Naive thymus-derived CD4-positive, alpha-beta T cell (primary cell): Measurements from ENCODE around the gene MEG3. TPM values are rescaled to one million over a fixed set of nuclear protein-coding genes. Genes with fewer than 3 reads are reported as not detected.

Experiments used
- ATAC-seq: fragments of 150-1000 bp; cut with Tn5 transposase; 2 replicates; pipeline ENCODE4 v1.10.0; 2021; ENCODE audit warnings: mild to moderate bottlenecking, moderate library complexity
- CTCF ChIA-PET: fragments of 350-600 bp; sonication (Branson Sonifier 250); formaldehyde crosslinking; loops from one replicate; lab custom pipeline; 2021; ENCODE audit warnings: antibody characterized with exemption; lab: Charles Lee
- POLR2A ChIA-PET: fragments of 350-600 bp; sonication (Branson Sonifier 250); formaldehyde crosslinking; loops from one replicate; lab custom pipeline; 2021; ENCODE audit warnings: antibody characterized with exemption, inconsistent platforms; lab: Charles Lee
- DNase-seq, 9 donors: peaks; one replicate each; pipeline versions ENCODE4 v3.0.0 to v3.0.0-alpha.2; 2020 to 2022; ENCODE audit warnings: mixed read lengths in 1 of 9
- H3K27ac ChIP-seq: one replicate; pipeline ENCODE4 v1.7.0; 2013; ENCODE audit warnings: mild to moderate bottlenecking, low read depth, low read length, moderate library complexity
- H3K27me3 ChIP-seq, 2 donors: one replicate each; pipeline ENCODE4 v1.7.0; 2013; ENCODE audit warnings: low read length in 2 of 2, mild to moderate bottlenecking in 2 of 2, moderate library complexity in 2 of 2; ENCODE audit not compliant: control insufficient read depth in 2 of 2, insufficient read depth in 2 of 2
- H3K36me3 ChIP-seq, 3 experiments: 1 replicate in 2 of 3; 2 replicates in 1 of 3; pipeline ENCODE4 v1.7.0; 2013; ENCODE audit warnings: low read length in 3 of 3, mild to moderate bottlenecking in 3 of 3, moderate library complexity in 1 of 3; ENCODE audit not compliant: insufficient read depth in 3 of 3, control insufficient read depth in 2 of 3
- H3K4me1 ChIP-seq, 2 donors: one replicate each; pipeline ENCODE4 v1.7.0; 2013; ENCODE audit warnings: low read length in 2 of 2, mild to moderate bottlenecking in 2 of 2, moderate library complexity in 1 of 2; ENCODE audit not compliant: control insufficient read depth in 2 of 2, insufficient read depth in 2 of 2
- H3K4me3 ChIP-seq: 2 replicates; pipeline ENCODE4 v1.7.0; 2013; ENCODE audit warnings: mild to moderate bottlenecking, low read length
- H3K9me3 ChIP-seq, 3 experiments: 1 replicate in 2 of 3; 2 replicates in 1 of 3; pipeline ENCODE4 v1.7.0; 2013; ENCODE audit warnings: low read length in 3 of 3; ENCODE audit not compliant: control insufficient read depth in 2 of 3
- H3K27ac Mint-ChIP-seq, 9 donors: one replicate each; pipeline ENCODE4 v1.8.0; 2020 to 2022; ENCODE audit warnings: mixed read lengths in 9 of 9, mild to moderate bottlenecking in 8 of 9, moderate library complexity in 5 of 9, inconsistent platforms in 2 of 9
- H3K27me3 Mint-ChIP-seq, 5 donors: one replicate each; pipeline ENCODE4 v1.8.0; 2021 to 2022; ENCODE audit warnings: mixed read lengths in 5 of 5, mild to moderate bottlenecking in 1 of 5
- H3K36me3 Mint-ChIP-seq, 5 donors: one replicate each; pipeline ENCODE4 v1.8.0; 2020 to 2022; ENCODE audit warnings: mixed read lengths in 5 of 5, mild to moderate bottlenecking in 3 of 5, inconsistent platforms in 1 of 5
- H3K4me1 Mint-ChIP-seq, 7 donors: one replicate each; pipeline ENCODE4 v1.8.0; 2020 to 2022; ENCODE audit warnings: mixed read lengths in 7 of 7, mild to moderate bottlenecking in 3 of 7, inconsistent platforms in 1 of 7
- H3K4me3 Mint-ChIP-seq, 10 donors: one replicate each; pipeline ENCODE4 v1.8.0; 2020 to 2022; ENCODE audit warnings: mild to moderate bottlenecking in 10 of 10, mixed read lengths in 10 of 10, moderate library complexity in 6 of 10, inconsistent platforms in 2 of 10
- H3K9me3 Mint-ChIP-seq, 11 donors: one replicate each; pipeline ENCODE4 v1.8.0; 2020 to 2022; ENCODE audit warnings: mixed read lengths in 11 of 11, mild to moderate bottlenecking in 4 of 11, inconsistent platforms in 1 of 11, moderate library complexity in 1 of 11
- intact Hi-C, 2 donors: fragments of 100-400 bp; cut with micrococcal nuclease; formaldehyde crosslinking; loops; one replicate each; pipeline ENCODE4 v1.15.1; 2023
- polyA plus RNA-seq, 2 donors: library from polyadenylated mRNA; unstranded; fragments of 300-500 nt; fragmentation: Illumina TruSeq; gene quantifications; one replicate each; pipeline ENCODE4 v1.2.3, GENCODE V29; 2021
- total RNA-seq, 6 experiments: library from RNA in 5 of 6; stranded (reverse) in 5 of 6; gene quantifications; 1 replicate in 5 of 6; 2 replicates in 1 of 6; pipeline ENCODE4 v1.2.3 and lab custom pipeline; 2021 to 2026

The MEG3 gene
- total and polyA plus RNA-seq, 7 experiments from 2014 or later, result 0.80 to 2.4 TPM; not detected in 5

DNA sequence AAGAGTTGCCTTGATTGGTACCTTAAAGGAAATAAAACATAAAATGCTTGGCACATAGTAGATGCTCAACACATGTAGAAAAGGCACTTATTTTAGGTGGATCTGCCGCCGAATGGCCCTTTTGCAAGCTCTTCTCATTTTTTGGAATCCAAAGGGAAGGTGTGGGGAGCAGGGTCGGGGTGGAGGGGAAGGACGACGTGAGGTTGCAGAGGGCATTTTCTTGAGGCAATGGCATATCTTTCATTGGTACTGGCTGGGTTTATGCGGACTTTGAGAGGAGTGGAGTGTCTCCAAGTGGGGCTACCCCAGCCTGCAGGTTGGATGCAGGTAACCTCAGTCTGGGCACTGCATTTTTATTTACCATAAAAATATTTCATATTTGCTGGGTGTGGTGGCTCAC, 69.5 kb downstream of the MEG3 start:
- intact Hi-C loops, result no loop called here
- Mint-ChIP-seq H3K27me3 (peaks cover 20 to 64% (median 43%) of the 10 kb centered on the region in 5 donors), H3K4me3 (no peak overlapping the region), H3K9me3 (no peaks in the 10 kb centered on the region), H3K36me3 (no peaks in the 10 kb centered on the region), H3K4me1 (no peaks in the 10 kb centered on the region), H3K27ac (no peak overlapping the region)
- H3K27ac ChIP-seq, result no peak overlapping the region
- H3K9me3 ChIP-seq, result no peaks in the 10 kb centered on the region
- H3K27me3 ChIP-seq, result no peaks in the 10 kb centered on the region
- DNase-seq (no peak), ATAC-seq (no peak)
- H3K4me3 ChIP-seq, result no peak overlapping the region
- CTCF ChIA-PET, result no interaction called here
- POLR2A ChIA-PET, result no interaction called here
- H3K36me3 ChIP-seq, result no peaks in the 10 kb centered on the region
- no peaks in the 10 kb centered on the region for H3K4me1 ChIP-seq

GRCh38 chr14:100896369-100897060, 70.6 kb downstream of the MEG3 start:
- H3K4me3 Mint-ChIP-seq, result no peak overlapping the region
- H3K4me1 ChIP-seq, result no peaks in the 10 kb centered on the region
- peaks cover 0 to 1% (median 0%) of the 10 kb centered on the region in 11 donors for H3K9me3 Mint-ChIP-seq
- CTCF ChIA-PET, result no interaction called here
- ATAC-seq, result no peak
- H3K4me1 Mint-ChIP-seq, result no peaks in the 10 kb centered on the region
- H3K27ac ChIP-seq, result no peak overlapping the region
- intact Hi-C loops, result no loop called here
- no peak overlapping the region for H3K4me3 ChIP-seq
- no peak for DNase-seq
- H3K27me3 Mint-ChIP-seq, result peaks cover 28 to 74% (median 49%) of the 10 kb centered on the region in 5 donors
- H3K27ac Mint-ChIP-seq, result no peak overlapping the region
- POLR2A ChIA-PET, result no interaction called here
- no peaks in the 10 kb centered on the region for H3K36me3 Mint-ChIP-seq
- H3K9me3 ChIP-seq, result peaks cover 0 to under 1% (median 0%) of the 10 kb centered on the region in 3 experiments
- no peaks in the 10 kb centered on the region for H3K36me3 ChIP-seq
- no peaks in the 10 kb centered on the region for H3K27me3 ChIP-seq

- no peaks in the 10 kb centered on the region for H3K4me1 ChIP-seq
- H3K27ac ChIP-seq, result no peak overlapping the region
- no peak overlapping the region for H3K4me3 Mint-ChIP-seq
- peaks cover 0 to 4% (median 0%) of the 10 kb centered on the region in 3 experiments for H3K9me3 ChIP-seq
- H3K27ac Mint-ChIP-seq, result no peak overlapping the region
- H3K4me1 Mint-ChIP-seq, result peaks cover 0 to 3% (median 0%) of the 10 kb centered on the region in 7 donors
- DNase-seq (no peak), ATAC-seq (no peak)
- ChIA-PET POLR2A (no interaction called here), CTCF (no interaction called here)
- peaks cover 43 to 81% (median 66%) of the 10 kb centered on the region in 5 donors for H3K27me3 Mint-ChIP-seq
- H3K9me3 Mint-ChIP-seq, result peaks cover 0 to 6% (median 0%) of the 10 kb centered on the region in 11 donors
- intact Hi-C loops, result no loop called here
- H3K36me3 ChIP-seq, result no peaks in the 10 kb centered on the region
- H3K27me3 ChIP-seq, result no peaks in the 10 kb centered on the region
- no peak overlapping the region for H3K4me3 ChIP-seq
- no peaks in the 10 kb centered on the region for H3K36me3 Mint-ChIP-seq
Observed at GRCh38 chr14:100898465-100898864, 72.5 kb downstream of the MEG3 start.

GRCh38 chr14:100898935-100899883, 73.3 kb downstream of the MEG3 start:
- no peaks in the 10 kb centered on the region for H3K27me3 ChIP-seq
- intact Hi-C loops, result no loop called here
- no peaks in the 10 kb centered on the region for H3K4me1 ChIP-seq
- ChIA-PET CTCF (no interaction called here), POLR2A (no interaction called here)
- H3K36me3 Mint-ChIP-seq, result no peaks in the 10 kb centered on the region
- no peaks in the 10 kb centered on the region for H3K36me3 ChIP-seq
- no peak overlapping the region for H3K27ac ChIP-seq
- DNase-seq (no peak), ATAC-seq (no peak)
- peaks cover 0 to 4% (median 0%) of the 10 kb centered on the region in 3 experiments for H3K9me3 ChIP-seq
- H3K27ac Mint-ChIP-seq, result no peak overlapping the region
- peaks cover 47 to 79% (median 66%) of the 10 kb centered on the region in 5 donors for H3K27me3 Mint-ChIP-seq
- H3K9me3 Mint-ChIP-seq, result peaks cover 0 to 6% (median 0%) of the 10 kb centered on the region in 11 donors
- H3K4me1 Mint-ChIP-seq, result peaks cover 0 to 6% (median 0%) of the 10 kb centered on the region in 7 donors
- no peak overlapping the region for H3K4me3 ChIP-seq
- no peak overlapping the region for H3K4me3 Mint-ChIP-seq

DNA sequence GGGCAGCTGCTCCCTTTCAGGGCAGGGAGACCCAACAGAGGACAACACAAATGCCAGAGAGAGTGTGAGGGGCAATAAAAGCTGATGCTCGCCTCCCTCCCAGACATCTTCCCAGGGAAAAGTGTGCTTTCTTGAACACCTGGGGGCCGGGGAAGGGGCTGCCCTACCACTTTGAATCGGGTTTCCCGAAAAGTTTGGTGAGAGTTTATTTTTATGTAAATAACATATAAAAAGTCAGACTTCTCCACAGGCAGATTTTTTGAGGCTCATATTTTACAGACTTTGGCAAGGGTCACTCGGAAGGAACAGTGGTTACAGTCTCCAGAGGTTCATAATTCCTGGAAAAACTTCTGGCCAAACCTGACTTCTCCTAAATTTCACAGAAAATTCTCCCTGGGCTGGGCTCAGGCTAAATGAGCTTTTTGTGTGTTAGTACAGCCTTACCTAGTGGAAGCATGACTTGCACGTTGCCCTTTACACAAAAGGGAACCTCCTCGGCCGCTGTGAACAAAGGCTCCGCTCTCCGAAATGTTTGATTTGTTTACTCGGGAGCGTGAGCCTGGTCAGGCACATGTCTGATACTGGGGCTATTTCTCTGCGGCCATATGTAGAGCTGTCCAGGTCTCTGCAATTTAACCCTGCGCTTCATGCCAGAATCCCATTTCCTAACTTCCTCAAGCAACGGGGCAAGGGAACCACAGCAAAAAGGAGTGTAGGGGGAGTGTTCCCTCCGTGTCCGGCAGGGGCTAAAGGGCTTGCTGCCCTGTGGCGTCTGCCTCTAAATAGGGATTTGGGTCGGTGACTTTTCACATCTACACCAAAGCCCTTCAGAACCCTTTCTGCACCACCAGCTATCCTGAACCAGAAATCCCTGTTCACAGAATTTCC, 74.2 kb downstream of the MEG3 start:
- Histone ChIP-seq H3K27me3 (no peaks in the 10 kb centered on the region), H3K27ac (no peak overlapping the region)
- intact Hi-C loops, result no loop called here

DNA sequence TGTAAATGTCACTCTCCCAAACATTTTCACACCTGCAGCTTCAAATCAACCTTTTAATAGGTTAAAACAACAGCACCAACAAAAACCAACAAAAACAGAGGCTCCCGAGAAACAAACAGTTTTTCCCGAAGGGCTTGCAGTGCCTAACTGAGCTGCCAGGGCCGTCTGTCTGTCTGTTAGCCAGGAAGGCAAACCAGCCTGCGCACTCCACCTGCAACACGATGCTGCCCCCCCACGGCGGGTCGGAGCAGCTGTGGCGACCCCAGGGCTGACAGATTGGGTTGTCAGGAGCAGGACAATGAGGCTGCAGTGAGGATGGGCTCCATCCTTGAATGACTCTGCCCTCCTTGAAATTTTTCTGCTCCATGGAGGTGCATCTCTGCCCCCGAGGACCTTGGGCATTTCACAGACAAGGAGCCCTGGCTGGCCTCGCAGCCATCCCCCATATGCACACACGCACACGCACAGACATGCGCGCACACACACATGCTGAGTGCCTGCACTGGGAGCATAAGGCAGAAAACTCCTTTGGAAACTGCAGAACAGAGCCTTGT, 75.0 kb downstream of the MEG3 start:
- Histone ChIP-seq H3K27ac (no peak overlapping the region), H3K4me1 (no peaks in the 10 kb centered on the region), H3K36me3 (no peaks in the 10 kb centered on the region), H3K27me3 (no peaks in the 10 kb centered on the region), H3K4me3 (no peak overlapping the region), H3K9me3 (peaks cover 0 to 4% (median 0%) of the 10 kb centered on the region in 3 experiments)
- H3K4me1 Mint-ChIP-seq, result peaks cover 0 to 8% (median 0%) of the 10 kb centered on the region in 7 donors
- H3K9me3 Mint-ChIP-seq, result peaks cover 0 to 6% (median 0%) of the 10 kb centered on the region in 11 donors
- H3K27ac Mint-ChIP-seq, result no peak overlapping the region
- H3K27me3 Mint-ChIP-seq, result peaks cover 59 to 79% (median 68%) of the 10 kb centered on the region in 5 donors
- no peaks in the 10 kb centered on the region for H3K36me3 Mint-ChIP-seq
- CTCF ChIA-PET, result interaction anchor here (0.6 kb wide), 1 partner anchor 1318 kb away, joined by 3 read pairs; no protein-coding TSS in a partner anchor
- DNase-seq (no peak), ATAC-seq (no peak)
- intact Hi-C loops, result no loop called here
- no peak overlapping the region for H3K4me3 Mint-ChIP-seq
- POLR2A ChIA-PET, result no interaction called here

More for the DNA sequence above, 74.2 kb downstream of the MEG3 start:
- Histone ChIP-seq H3K4me3 (no peak overlapping the region), H3K4me1 (no peaks in the 10 kb centered on the region), H3K36me3 (no peaks in the 10 kb centered on the region), H3K9me3 (peaks cover 0 to 4% (median 0%) of the 10 kb centered on the region in 3 experiments)
- peaks cover 0 to 6% (median 0%) of the 10 kb centered on the region in 11 donors for H3K9me3 Mint-ChIP-seq
- CTCF ChIA-PET, result interaction anchor here (0.6 kb wide), 1 partner anchor 1318 kb away, joined by 3 read pairs; no protein-coding TSS in a partner anchor
- DNase-seq, result no peak
- peaks cover 55 to 80% (median 68%) of the 10 kb centered on the region in 5 donors for H3K27me3 Mint-ChIP-seq
- H3K4me1 Mint-ChIP-seq, result peaks cover 0 to 8% (median 0%) of the 10 kb centered on the region in 7 donors
- no peaks in the 10 kb centered on the region for H3K36me3 Mint-ChIP-seq
- POLR2A ChIA-PET, result no interaction called here
- no peak for ATAC-seq
- H3K27ac Mint-ChIP-seq, result no peak overlapping the region
- H3K4me3 Mint-ChIP-seq, result no peak overlapping the region
